Measurements from ENCODE around the gene CXCL10.
A peak's percentile ranks its signal among the peaks of the same experiment; 100 is the strongest.

The CXCL10 gene

DNA sequence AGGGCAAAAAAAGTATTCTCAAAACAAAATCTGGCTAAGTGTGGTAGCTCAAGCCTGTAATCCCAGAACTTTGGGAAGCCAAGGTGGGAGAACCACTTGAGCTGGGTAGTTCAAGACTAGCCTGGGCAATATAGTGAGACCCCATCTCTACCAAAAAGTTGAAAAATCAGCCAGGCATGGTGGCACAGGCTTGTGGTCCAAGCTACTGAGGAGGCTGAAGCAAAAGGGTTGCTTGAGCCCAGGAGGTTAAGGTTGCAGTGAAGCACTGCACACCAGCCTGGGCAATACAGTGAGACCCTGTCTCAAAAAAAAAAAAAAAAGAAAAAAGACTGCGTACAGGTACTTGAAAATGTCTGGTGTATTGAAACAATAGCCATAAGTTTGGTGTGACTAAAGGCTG lies 30.8 kb downstream of the CXCL10 start:
- no peak overlapping the region for H2BK12ac ChIP-seq (ENCODE audit: low read length)
- H2BK120ac ChIP-seq (ENCODE audit: low read depth, low read length) = no peak overlapping the region
- WGBS, 2 donors (ENCODE audit: extremely low coverage in 2 of 2, insufficient read length in 2 of 2, insufficient replicate concordance in 1 of 2) = no CpG with 5 or more reads among the region's 1 CpG

GRCh38 chr4:75989846-75990528 lies 33.3 kb downstream of the CXCL10 start:
- no CpG with 5 or more reads among the region's 20 CpGs for WGBS, 2 donors (ENCODE audit: extremely low coverage in 2 of 2, insufficient read length in 2 of 2, insufficient replicate concordance in 1 of 2)
- Histone ChIP-seq H4K91ac (ENCODE audit: low read depth, low read length, poor library complexity) (no peak overlapping the region), H3K9me3 (replicated peaks in 1 of 2; ENCODE audit: control insufficient read depth in 2 of 2, insufficient read depth in 1 of 2, low read depth in 1 of 2, low read length in 2 of 2) (no peaks in the 10 kb centered on the region), H3K4ac (ENCODE audit: low read length) (no peak overlapping the region), H2BK12ac (ENCODE audit: low read length) (no peak overlapping the region), H3K23ac (ENCODE audit: low read depth, low read length, poor library complexity) (no peak overlapping the region), H2AK5ac (ENCODE audit: low read depth, low read length) (no peak overlapping the region), H3K36me3 (replicated peaks in 1 of 2; ENCODE audit: control insufficient read depth in 2 of 2, insufficient read depth in 2 of 2, low read length in 2 of 2) (peaks cover 0 to 7% of the 10 kb centered on the region in 2 donors), H3K4me2 (ENCODE audit: insufficient read depth, low read length, poor library complexity, severe bottlenecking) (peak overlapping the region; percentile 74), H2AFZ (ENCODE audit: low read length) (peak overlapping the region; percentile 93), H3K9ac (ENCODE audit: low read depth, low read length, poor library complexity) (no peak overlapping the region), H3K79me1 (ENCODE audit: low read depth, low read length) (peaks cover 2% of the 10 kb centered on the region), H4K8ac (ENCODE audit: low read depth, low read length) (no peak overlapping the region), H2BK5ac (ENCODE audit: low read length) (no peak overlapping the region), H3K27me3 (ENCODE audit: control insufficient read depth in 3 of 3, insufficient read depth in 3 of 3, low read depth in 1 of 3, low read length in 3 of 3) (no peaks in the 10 kb centered on the region), H3K4me1 (ENCODE audit: control insufficient read depth in 2 of 2, insufficient read depth in 1 of 2, low read depth in 1 of 2, low read length in 2 of 2) (peaks cover 5 to 6% of the 10 kb centered on the region in 2 donors), H3K27ac (replicated peaks; ENCODE audit: low read length) (no peak overlapping the region), H3K18ac (ENCODE audit: low read length) (no peak overlapping the region), H2BK120ac (ENCODE audit: low read depth, low read length) (no peak overlapping the region), H2BK15ac (ENCODE audit: low read length) (no peak overlapping the region), H3K14ac (ENCODE audit: low read length) (no peak overlapping the region), H3K4me3 (ENCODE audit: low read length in 2 of 2) (peak overlapping the region; percentile 87 to 95)
- no peak for DNase-seq (ENCODE audit: low spot score)

More for the DNA sequence above, 30.8 kb downstream of the CXCL10 start:
- Histone ChIP-seq H2AK5ac (ENCODE audit: low read depth, low read length) (no peak overlapping the region), H2BK15ac (ENCODE audit: low read length) (no peak overlapping the region), H3K18ac (ENCODE audit: low read length) (no peak overlapping the region), H3K27me3 (ENCODE audit: control insufficient read depth in 3 of 3, insufficient read depth in 3 of 3, low read depth in 1 of 3, low read length in 3 of 3) (no peaks in the 10 kb centered on the region), H4K8ac (ENCODE audit: low read depth, low read length) (no peak overlapping the region), H3K79me1 (ENCODE audit: low read depth, low read length) (peaks cover 2% of the 10 kb centered on the region), H3K4me3 (ENCODE audit: low read length in 2 of 2) (no peak overlapping the region), H3K9ac (ENCODE audit: low read depth, low read length, poor library complexity) (no peak overlapping the region), H3K36me3 (replicated peaks in 1 of 2; ENCODE audit: control insufficient read depth in 2 of 2, insufficient read depth in 2 of 2, low read length in 2 of 2) (peaks cover 0 to 7% of the 10 kb centered on the region in 2 donors), H2AFZ (ENCODE audit: low read length) (no peak overlapping the region), H3K4me2 (ENCODE audit: insufficient read depth, low read length, poor library complexity, severe bottlenecking) (no peak overlapping the region), H3K23ac (ENCODE audit: low read depth, low read length, poor library complexity) (no peak overlapping the region), H4K91ac (ENCODE audit: low read depth, low read length, poor library complexity) (no peak overlapping the region), H2BK5ac (ENCODE audit: low read length) (no peak overlapping the region), H3K9me3 (replicated peaks in 1 of 2; ENCODE audit: control insufficient read depth in 2 of 2, insufficient read depth in 1 of 2, low read depth in 1 of 2, low read length in 2 of 2) (no peaks in the 10 kb centered on the region), H3K4me1 (ENCODE audit: control insufficient read depth in 2 of 2, insufficient read depth in 1 of 2, low read depth in 1 of 2, low read length in 2 of 2) (peaks cover 5 to 6% of the 10 kb centered on the region in 2 donors), H3K27ac (replicated peaks; ENCODE audit: low read length) (no peak overlapping the region), H3K4ac (ENCODE audit: low read length) (no peak overlapping the region), H3K14ac (ENCODE audit: low read length) (no peak overlapping the region)
- no peak for DNase-seq (ENCODE audit: low spot score)

DNA sequence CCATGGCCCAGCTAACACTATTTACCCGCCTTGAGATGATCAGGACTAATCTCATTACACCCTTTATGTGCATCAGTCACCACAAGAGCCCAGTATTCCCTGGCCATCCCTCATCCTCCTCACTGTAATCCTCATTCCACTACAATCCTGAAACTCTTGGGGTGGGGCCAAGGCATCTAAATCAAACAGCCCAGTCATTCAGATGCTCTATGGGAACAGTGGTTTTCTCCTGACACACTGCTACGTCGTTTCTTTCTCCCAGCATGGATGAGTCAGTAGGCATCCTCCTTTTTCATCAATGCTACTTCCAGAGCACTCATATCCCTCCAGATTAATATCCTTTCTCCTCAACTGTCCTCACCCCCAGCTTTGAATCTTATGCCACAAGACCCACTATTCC lies 38.2 kb downstream of the CXCL10 start:
- Histone ChIP-seq H3K9me3 (replicated peaks in 1 of 2; ENCODE audit: control insufficient read depth in 2 of 2, insufficient read depth in 1 of 2, low read depth in 1 of 2, low read length in 2 of 2) (no peaks in the 10 kb centered on the region), H3K36me3 (replicated peaks in 1 of 2; ENCODE audit: control insufficient read depth in 2 of 2, insufficient read depth in 2 of 2, low read length in 2 of 2) (peaks cover 4 to 37% of the 10 kb centered on the region in 2 donors), H4K8ac (ENCODE audit: low read depth, low read length) (no peak overlapping the region), H3K4me3 (ENCODE audit: low read length in 2 of 2) (no peak overlapping the region), H3K18ac (ENCODE audit: low read length) (no peak overlapping the region), H4K91ac (ENCODE audit: low read depth, low read length, poor library complexity) (no peak overlapping the region), H3K79me1 (ENCODE audit: low read depth, low read length) (peaks cover 2% of the 10 kb centered on the region), H2BK120ac (ENCODE audit: low read depth, low read length) (no peak overlapping the region), H3K4me1 (ENCODE audit: control insufficient read depth in 2 of 2, insufficient read depth in 1 of 2, low read depth in 1 of 2, low read length in 2 of 2) (peaks cover 5 to 6% of the 10 kb centered on the region in 2 donors), H3K4me2 (ENCODE audit: insufficient read depth, low read length, poor library complexity, severe bottlenecking) (no peak overlapping the region), H3K23ac (ENCODE audit: low read depth, low read length, poor library complexity) (no peak overlapping the region), H2AFZ (ENCODE audit: low read length) (no peak overlapping the region), H2BK15ac (ENCODE audit: low read length) (no peak overlapping the region), H2AK5ac (ENCODE audit: low read depth, low read length) (no peak overlapping the region), H3K27ac (replicated peaks; ENCODE audit: low read length) (no peak overlapping the region), H2BK12ac (ENCODE audit: low read length) (no peak overlapping the region), H3K9ac (ENCODE audit: low read depth, low read length, poor library complexity) (no peak overlapping the region), H3K4ac (ENCODE audit: low read length) (no peak overlapping the region), H3K27me3 (ENCODE audit: control insufficient read depth in 3 of 3, insufficient read depth in 3 of 3, low read depth in 1 of 3, low read length in 3 of 3) (no peaks in the 10 kb centered on the region), H2BK5ac (ENCODE audit: low read length) (no peak overlapping the region), H3K14ac (ENCODE audit: low read length) (no peak overlapping the region)
- DNase-seq (ENCODE audit: low spot score) = no peak
- no CpG with 5 or more reads among the region's 3 CpGs for WGBS, 2 donors (ENCODE audit: extremely low coverage in 2 of 2, insufficient read length in 2 of 2, insufficient replicate concordance in 1 of 2)

DNA sequence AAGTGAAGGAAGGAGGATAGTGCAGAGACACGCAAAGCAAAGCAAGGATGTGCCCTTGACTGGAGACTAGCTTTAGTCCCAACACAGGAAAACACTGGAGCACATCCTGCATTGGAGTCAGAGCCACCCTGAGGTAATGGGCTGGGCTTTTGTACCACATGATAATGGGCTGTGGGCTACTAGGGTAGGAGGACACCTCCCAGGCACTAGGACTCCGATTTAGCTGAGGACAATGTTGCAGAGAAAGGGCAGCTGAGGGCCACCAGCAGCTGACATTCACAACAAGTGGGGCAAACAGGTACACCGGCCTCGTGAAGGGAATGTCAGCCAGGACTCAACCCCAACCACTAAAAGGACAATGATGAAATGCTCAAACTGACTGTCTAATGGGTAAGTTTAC lies 42.7 kb downstream of the CXCL10 start:
- Histone ChIP-seq H3K4me2 (ENCODE audit: insufficient read depth, low read length, poor library complexity, severe bottlenecking) (no peak overlapping the region), H2BK15ac (ENCODE audit: low read length) (no peak overlapping the region), H3K4ac (ENCODE audit: low read length) (no peak overlapping the region), H3K9ac (ENCODE audit: low read depth, low read length, poor library complexity) (no peak overlapping the region), H3K9me3 (replicated peaks in 1 of 2; ENCODE audit: control insufficient read depth in 2 of 2, insufficient read depth in 1 of 2, low read depth in 1 of 2, low read length in 2 of 2) (peaks cover 0 to 16% of the 10 kb centered on the region in 2 donors), H2AK5ac (ENCODE audit: low read depth, low read length) (no peak overlapping the region), H2BK12ac (ENCODE audit: low read length) (no peak overlapping the region), H3K14ac (ENCODE audit: low read length) (no peak overlapping the region), H4K8ac (ENCODE audit: low read depth, low read length) (no peak overlapping the region), H3K79me1 (ENCODE audit: low read depth, low read length) (no peaks in the 10 kb centered on the region), H3K23ac (ENCODE audit: low read depth, low read length, poor library complexity) (peak overlapping the region; percentile 86), H2BK5ac (ENCODE audit: low read length) (no peak overlapping the region), H3K36me3 (replicated peaks in 1 of 2; ENCODE audit: control insufficient read depth in 2 of 2, insufficient read depth in 2 of 2, low read length in 2 of 2) (peaks cover 11 to 72% of the 10 kb centered on the region in 2 donors), H2AFZ (ENCODE audit: low read length) (no peak overlapping the region), H3K4me3 (ENCODE audit: low read length in 2 of 2) (peak overlapping the region in 1 of 2 donors; percentile 19), H3K27me3 (ENCODE audit: control insufficient read depth in 3 of 3, insufficient read depth in 3 of 3, low read depth in 1 of 3, low read length in 3 of 3) (no peaks in the 10 kb centered on the region), H2BK120ac (ENCODE audit: low read depth, low read length) (no peak overlapping the region), H3K27ac (replicated peaks; ENCODE audit: low read length) (no peak overlapping the region), H4K91ac (ENCODE audit: low read depth, low read length, poor library complexity) (no peak overlapping the region), H3K18ac (ENCODE audit: low read length) (no peak overlapping the region), H3K4me1 (ENCODE audit: control insufficient read depth in 2 of 2, insufficient read depth in 1 of 2, low read depth in 1 of 2, low read length in 2 of 2) (no peaks in the 10 kb centered on the region)
- no CpG with 5 or more reads among the region's 4 CpGs for WGBS, 2 donors (ENCODE audit: extremely low coverage in 2 of 2, insufficient read length in 2 of 2, insufficient replicate concordance in 1 of 2)
- no peak for DNase-seq (ENCODE audit: low spot score)
